ENCODE data around the gene ERI3.

The ERI3 gene

DNA sequence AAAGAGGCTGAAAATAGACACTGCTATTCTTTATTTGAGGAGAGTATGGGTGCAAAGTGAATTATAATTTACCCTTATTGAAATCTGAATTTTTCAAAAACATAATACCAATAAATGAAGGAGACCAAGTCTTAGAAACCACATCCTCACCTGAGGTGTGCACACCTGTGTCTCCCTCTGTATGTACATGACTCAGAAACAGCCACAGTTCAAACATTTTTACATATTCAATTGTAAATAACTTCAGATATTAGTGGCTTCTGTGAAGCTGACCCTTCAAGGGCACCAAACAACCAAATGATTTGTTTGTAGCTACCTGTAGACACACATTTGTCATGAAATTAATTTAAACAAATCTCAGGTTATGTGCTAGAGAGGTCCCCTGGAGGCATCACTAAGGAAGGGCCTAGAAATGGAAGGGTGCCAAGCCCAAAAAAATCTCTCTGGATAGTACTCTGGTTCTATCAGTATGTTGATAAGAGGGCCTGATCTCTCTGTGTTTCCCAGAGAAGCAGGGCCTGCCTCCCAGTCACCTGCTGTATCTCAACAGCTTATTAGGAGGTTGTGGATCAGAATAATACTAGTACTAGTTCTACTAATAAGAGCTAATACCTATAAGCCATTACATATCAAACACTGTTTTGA, 28.1 kb downstream of the ERI3 start:
- no peak overlapping the region for H3K9ac ChIP-seq (ENCODE audit: low read depth, low read length)
- H2AFZ ChIP-seq (ENCODE audit: low read depth, low read length) = no peak overlapping the region
- no peak for DNase-seq
- H3K4me1 ChIP-seq (ENCODE audit: insufficient read depth, low read length) = no peaks in the 10 kb centered on the region
- H3K27me3 ChIP-seq (ENCODE audit: insufficient read depth, low read length, poor library complexity) = no peaks in the 10 kb centered on the region
- no peak overlapping the region for H3K4me3 ChIP-seq (ENCODE audit: low read depth in 1 of 2, low read length in 2 of 2)
- H4K20me1 ChIP-seq (ENCODE audit: insufficient read depth, low read length) = peaks cover 7% of the 10 kb centered on the region; the same call in 1 of the 2 replicates
- no peak for ATAC-seq (ENCODE audit: insufficient read depth, low read depth)
- no peak overlapping the region for H3K4me2 ChIP-seq (ENCODE audit: insufficient read depth, low read length)
- no peaks in the 10 kb centered on the region for H3K9me3 ChIP-seq (ENCODE audit: insufficient read depth, low read length, severe bottlenecking)
- TF ChIP-seq, protein P1, sequence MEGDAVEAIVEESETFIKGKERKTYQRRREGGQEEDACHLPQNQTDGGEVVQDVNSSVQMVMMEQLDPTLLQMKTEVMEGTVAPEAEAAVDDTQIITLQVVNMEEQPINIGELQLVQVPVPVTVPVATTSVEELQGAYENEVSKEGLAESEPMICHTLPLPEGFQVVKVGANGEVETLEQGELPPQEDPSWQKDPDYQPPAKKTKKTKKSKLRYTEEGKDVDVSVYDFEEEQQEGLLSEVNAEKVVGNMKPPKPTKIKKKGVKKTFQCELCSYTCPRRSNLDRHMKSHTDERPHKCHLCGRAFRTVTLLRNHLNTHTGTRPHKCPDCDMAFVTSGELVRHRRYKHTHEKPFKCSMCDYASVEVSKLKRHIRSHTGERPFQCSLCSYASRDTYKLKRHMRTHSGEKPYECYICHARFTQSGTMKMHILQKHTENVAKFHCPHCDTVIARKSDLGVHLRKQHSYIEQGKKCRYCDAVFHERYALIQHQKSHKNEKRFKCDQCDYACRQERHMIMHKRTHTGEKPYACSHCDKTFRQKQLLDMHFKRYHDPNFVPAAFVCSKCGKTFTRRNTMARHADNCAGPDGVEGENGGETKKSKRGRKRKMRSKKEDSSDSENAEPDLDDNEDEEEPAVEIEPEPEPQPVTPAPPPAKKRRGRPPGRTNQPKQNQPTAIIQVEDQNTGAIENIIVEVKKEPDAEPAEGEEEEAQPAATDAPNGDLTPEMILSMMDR (IDR thresholded peaks at IDR 0.05; ENCODE audit: borderline replicate concordance, extremely low read depth, low read length, poor library complexity, severe bottlenecking) = no peak
- TF ChIP-seq EZH2 (IDR thresholded peaks at IDR 0.05; ENCODE audit: borderline replicate concordance, low read depth, low read length, severe bottlenecking) = no peak
- no peaks in the 10 kb centered on the region for H3K79me2 ChIP-seq (ENCODE audit: insufficient read depth, low read length)
- no peak overlapping the region for H3K27ac ChIP-seq (ENCODE audit: low read length)
- peaks cover 8% of the 10 kb centered on the region; the same call in 1 of the 2 replicates for H3K36me3 ChIP-seq (ENCODE audit: insufficient read depth, low read length)

DNA sequence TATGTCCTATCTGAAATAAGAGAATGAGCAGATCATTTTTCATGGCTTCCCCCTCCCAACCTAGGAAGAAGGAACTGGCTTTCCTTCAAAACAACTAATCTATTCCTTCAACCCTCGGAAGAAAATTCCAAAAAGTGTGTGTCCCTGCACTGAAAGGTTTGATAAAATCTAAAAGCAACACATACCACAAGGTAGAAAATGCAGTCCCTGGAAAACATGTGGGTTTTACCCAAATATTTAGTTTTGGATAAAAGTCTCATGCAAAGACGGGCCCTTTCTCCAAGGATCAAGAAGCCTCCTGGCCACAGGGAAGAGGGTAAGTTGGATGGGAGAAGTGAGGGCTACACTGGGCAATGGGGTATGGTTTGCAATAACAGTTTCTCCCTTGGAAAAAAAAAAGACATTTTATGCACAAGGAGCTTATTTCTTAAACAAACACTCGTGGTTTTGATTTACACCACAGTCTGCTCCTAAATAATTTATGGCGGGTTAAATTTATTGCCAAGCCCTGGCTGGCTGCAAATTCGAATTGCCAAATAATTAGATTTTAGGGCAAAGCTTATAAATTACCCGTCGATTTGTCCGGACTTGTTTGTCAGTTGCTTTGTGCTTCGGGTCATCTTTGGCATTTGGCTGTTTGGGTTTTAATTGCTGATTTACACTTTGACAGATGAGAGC, 28.9 kb downstream of the ERI3 start:
- ATAC-seq (ENCODE audit: insufficient read depth, low read depth) = no peak
- Histone ChIP-seq H3K4me3 (ENCODE audit: low read depth in 1 of 2, low read length in 2 of 2) (no peak overlapping the region), H3K79me2 (ENCODE audit: insufficient read depth, low read length) (no peaks in the 10 kb centered on the region), H2AFZ (ENCODE audit: low read depth, low read length) (no peak overlapping the region), H3K9me3 (ENCODE audit: insufficient read depth, low read length, severe bottlenecking) (no peaks in the 10 kb centered on the region), H3K27me3 (ENCODE audit: insufficient read depth, low read length, poor library complexity) (no peaks in the 10 kb centered on the region), H3K27ac (ENCODE audit: low read length) (no peak overlapping the region), H3K4me2 (ENCODE audit: insufficient read depth, low read length) (no peak overlapping the region), H3K36me3 (ENCODE audit: insufficient read depth, low read length) (0 out of 2 replicates have a peak, but pooled peaks cover 4% of the 10 kb centered on the region), H3K9ac (ENCODE audit: low read depth, low read length) (no peak overlapping the region), H3K4me1 (ENCODE audit: insufficient read depth, low read length) (no peaks in the 10 kb centered on the region), H4K20me1 (ENCODE audit: insufficient read depth, low read length) (peaks cover 7% of the 10 kb centered on the region; the same call in 1 of the 2 replicates)
- DNase-seq = no peak
- TF ChIP-seq EZH2 (IDR thresholded peaks at IDR 0.05; ENCODE audit: borderline replicate concordance, low read depth, low read length, severe bottlenecking) = no peak
- TF ChIP-seq, protein P1 (IDR thresholded peaks at IDR 0.05; ENCODE audit: borderline replicate concordance, extremely low read depth, low read length, poor library complexity, severe bottlenecking) = no peak

GRCh38 chr1:44323947-44324346, 31.1 kb downstream of the ERI3 start:
- Histone ChIP-seq H3K27me3 (ENCODE audit: insufficient read depth, low read length, poor library complexity) (no peaks in the 10 kb centered on the region), H2AFZ (ENCODE audit: low read depth, low read length) (no peak overlapping the region), H3K4me3 (ENCODE audit: low read depth in 1 of 2, low read length in 2 of 2) (no peak overlapping the region), H3K36me3 (ENCODE audit: insufficient read depth, low read length) (peaks cover 17% of the 10 kb centered on the region; the same call in 1 of the 2 replicates), H3K79me2 (ENCODE audit: insufficient read depth, low read length) (no peaks in the 10 kb centered on the region), H3K9me3 (ENCODE audit: insufficient read depth, low read length, severe bottlenecking) (no peaks in the 10 kb centered on the region), H3K4me1 (ENCODE audit: insufficient read depth, low read length) (no peaks in the 10 kb centered on the region), H3K27ac (ENCODE audit: low read length) (no peak overlapping the region), H3K9ac (ENCODE audit: low read depth, low read length) (no peak overlapping the region), H3K4me2 (ENCODE audit: insufficient read depth, low read length) (no peak overlapping the region), H4K20me1 (ENCODE audit: insufficient read depth, low read length) (peaks cover 4% of the 10 kb centered on the region; the same call in 1 of the 2 replicates)
- DNase-seq = no peak
- no peak for ATAC-seq (ENCODE audit: insufficient read depth, low read depth)
- TF ChIP-seq EZH2 (IDR thresholded peaks at IDR 0.05; ENCODE audit: borderline replicate concordance, low read depth, low read length, severe bottlenecking) = no peak
- TF ChIP-seq, protein P1 (IDR thresholded peaks at IDR 0.05; ENCODE audit: borderline replicate concordance, extremely low read depth, low read length, poor library complexity, severe bottlenecking) = no peak

All from DND-41 (cell line).